ENCODE measurements around the gene TAAR5.

DNA sequence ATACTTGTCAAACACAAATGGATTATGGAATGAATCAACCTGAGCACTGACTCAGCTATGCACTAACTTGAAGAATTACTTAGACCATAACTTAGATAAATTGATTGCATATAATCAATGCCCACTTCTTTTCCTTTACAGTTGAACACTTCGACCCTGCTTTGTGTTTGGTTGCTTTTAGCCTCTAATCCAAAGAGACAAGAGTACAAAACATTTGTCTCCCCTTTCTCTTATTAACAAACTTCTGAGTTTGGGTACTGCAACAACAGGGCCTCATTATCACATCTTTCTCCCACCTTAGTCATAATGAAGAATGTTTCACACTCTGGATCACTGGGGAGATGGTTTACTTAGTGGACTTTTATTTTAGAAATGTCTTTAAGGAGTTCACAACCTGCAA is 22.0 kb downstream of the TAAR5 start:
- no peak for TF ChIP-seq POLR2A (IDR thresholded peaks at IDR 0.05)
- TF ChIP-seq, protein P1, sequence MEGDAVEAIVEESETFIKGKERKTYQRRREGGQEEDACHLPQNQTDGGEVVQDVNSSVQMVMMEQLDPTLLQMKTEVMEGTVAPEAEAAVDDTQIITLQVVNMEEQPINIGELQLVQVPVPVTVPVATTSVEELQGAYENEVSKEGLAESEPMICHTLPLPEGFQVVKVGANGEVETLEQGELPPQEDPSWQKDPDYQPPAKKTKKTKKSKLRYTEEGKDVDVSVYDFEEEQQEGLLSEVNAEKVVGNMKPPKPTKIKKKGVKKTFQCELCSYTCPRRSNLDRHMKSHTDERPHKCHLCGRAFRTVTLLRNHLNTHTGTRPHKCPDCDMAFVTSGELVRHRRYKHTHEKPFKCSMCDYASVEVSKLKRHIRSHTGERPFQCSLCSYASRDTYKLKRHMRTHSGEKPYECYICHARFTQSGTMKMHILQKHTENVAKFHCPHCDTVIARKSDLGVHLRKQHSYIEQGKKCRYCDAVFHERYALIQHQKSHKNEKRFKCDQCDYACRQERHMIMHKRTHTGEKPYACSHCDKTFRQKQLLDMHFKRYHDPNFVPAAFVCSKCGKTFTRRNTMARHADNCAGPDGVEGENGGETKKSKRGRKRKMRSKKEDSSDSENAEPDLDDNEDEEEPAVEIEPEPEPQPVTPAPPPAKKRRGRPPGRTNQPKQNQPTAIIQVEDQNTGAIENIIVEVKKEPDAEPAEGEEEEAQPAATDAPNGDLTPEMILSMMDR (IDR thresholded peaks at IDR 0.05 in 4 of 5, conservative IDR thresholded peaks at IDR 0.05 in 1 of 5), result no peak

Measured in gastrocnemius medialis (tissue), 4 donors.